Stimulated activated naive CD8-positive, alpha-beta T cell treated with anti-CD3 and anti-CD28 coated beads, Interleukin-15, Interleukin-2, amounts not matched to agents 100 ng/mL and 50 ng/mL, for 24 hours (primary cell): ENCODE data around the gene DYRK1B.
A peak's percentile ranks its signal among the peaks of the same experiment; 100 is the strongest.
"Not testable (repeated sequence)": the region's sequence is repeated elsewhere in the genome, so short reads cannot be mapped to it uniquely, and the experiment has no call there.

ENCODE experiments used
- H3K27ac Mint-ChIP-seq: one replicate; pipeline ENCODE4 v1.8.0; 2021; ENCODE audit warnings: mild to moderate bottlenecking, mixed read lengths
- H3K27me3 Mint-ChIP-seq: one replicate; pipeline ENCODE4 v1.8.0; 2021; ENCODE audit warnings: mixed read lengths
- H3K36me3 Mint-ChIP-seq: one replicate; pipeline ENCODE4 v1.8.0; 2021; ENCODE audit warnings: low read depth, mixed read lengths
- H3K4me1 Mint-ChIP-seq: one replicate; pipeline ENCODE4 v1.8.0; 2021; ENCODE audit warnings: low read depth, mixed read lengths
- H3K4me3 Mint-ChIP-seq: one replicate; pipeline ENCODE4 v1.8.0; 2021; ENCODE audit warnings: mild to moderate bottlenecking, mixed read lengths
- H3K9me3 Mint-ChIP-seq: one replicate; pipeline ENCODE4 v1.8.0; 2021; ENCODE audit warnings: mixed read lengths

The DYRK1B gene

DNA sequence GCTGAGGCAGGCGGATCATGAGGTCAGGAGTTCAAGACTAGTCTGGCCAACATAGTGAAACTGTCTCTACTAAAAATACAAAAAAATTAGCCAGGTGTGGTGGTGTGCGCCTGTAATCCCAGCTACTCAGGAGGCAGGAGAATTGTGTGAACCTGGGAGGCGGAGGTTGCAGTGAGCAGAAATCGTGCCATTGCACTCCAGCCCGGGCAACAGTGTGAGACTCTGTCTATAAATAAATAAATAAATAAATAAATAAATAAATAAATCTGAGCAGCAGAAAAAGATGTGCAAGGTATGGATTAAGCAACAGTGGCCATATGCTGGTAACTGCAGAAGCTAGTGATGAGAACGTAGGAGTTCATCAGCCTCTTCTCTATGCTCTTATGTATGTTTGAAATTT, 19.9 kb downstream of the DYRK1B start:
- not testable (repeated sequence) for H3K9me3 Mint-ChIP-seq, H3K27ac Mint-ChIP-seq, H3K27me3 Mint-ChIP-seq, H3K4me3 Mint-ChIP-seq
- Mint-ChIP-seq H3K4me1 (peaks cover 17% of the 10 kb centered on the region), H3K36me3 (peaks cover 14% of the 10 kb centered on the region)

DNA sequence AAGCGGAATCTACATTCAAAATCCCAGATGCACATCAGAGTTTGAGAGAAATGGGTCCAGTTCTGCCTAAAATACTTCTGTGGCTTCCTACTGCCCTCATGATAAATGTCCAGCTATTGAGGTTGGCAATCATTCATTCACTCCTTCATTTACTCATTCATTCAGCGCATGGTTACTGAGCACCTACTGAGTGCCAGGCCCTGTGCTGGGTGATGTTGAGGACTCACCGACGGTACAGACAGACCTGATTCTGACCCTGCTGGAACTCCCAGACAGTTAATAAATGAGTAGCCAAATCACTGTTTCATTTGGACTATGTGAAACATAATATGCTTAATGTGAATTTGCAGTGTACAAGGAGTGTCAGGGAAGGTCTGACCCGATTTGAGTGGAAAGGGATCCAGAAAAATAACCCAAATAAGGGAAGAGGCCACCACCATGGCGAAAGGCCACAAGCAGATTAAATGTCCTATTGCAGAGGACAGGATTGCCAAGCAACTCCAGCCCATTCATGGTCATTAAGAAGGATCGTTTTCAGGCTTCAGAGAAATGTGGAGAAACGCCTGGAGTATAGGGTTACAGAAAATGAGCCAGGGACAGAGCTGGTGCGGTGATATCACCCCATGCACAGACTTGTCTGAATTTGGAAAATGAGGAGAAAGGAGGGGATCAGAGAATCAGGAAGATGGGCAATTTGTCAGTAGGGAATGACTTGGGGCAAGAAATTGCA, 20.5 kb downstream of the DYRK1B start:
- H3K27ac Mint-ChIP-seq = no peak overlapping the region
- peaks cover 10% of the 10 kb centered on the region for H3K4me1 Mint-ChIP-seq
- no peaks in the 10 kb centered on the region for H3K9me3 Mint-ChIP-seq
- H3K36me3 Mint-ChIP-seq = peaks cover 14% of the 10 kb centered on the region
- H3K27me3 Mint-ChIP-seq = no peaks in the 10 kb centered on the region
- no peak overlapping the region for H3K4me3 Mint-ChIP-seq

GRCh38 chr19:39811064-39811463, 22.9 kb downstream of the DYRK1B start:
- Mint-ChIP-seq H3K9me3 (no peaks in the 10 kb centered on the region), H3K4me1 (no peaks in the 10 kb centered on the region), H3K36me3 (peaks cover 4% of the 10 kb centered on the region), H3K27ac (no peak overlapping the region), H3K4me3 (no peak overlapping the region), H3K27me3 (no peaks in the 10 kb centered on the region)

- Mint-ChIP-seq H3K27me3 (no peaks in the 10 kb centered on the region), H3K27ac (no peak overlapping the region), H3K4me3 (no peak overlapping the region), H3K36me3 (no peaks in the 10 kb centered on the region), H3K9me3 (no peaks in the 10 kb centered on the region), H3K4me1 (no peaks in the 10 kb centered on the region)
Measured at GRCh38 chr19:39810424-39810823, 23.5 kb downstream of the DYRK1B start.

GRCh38 chr19:39809368-39809767, 24.6 kb downstream of the DYRK1B start:
- Mint-ChIP-seq H3K4me1 (no peaks in the 10 kb centered on the region), H3K36me3 (no peaks in the 10 kb centered on the region), H3K9me3 (no peaks in the 10 kb centered on the region), H3K27me3 (peaks cover under 1% of the 10 kb centered on the region), H3K4me3 (no peak overlapping the region), H3K27ac (no peak overlapping the region)

- not testable (repeated sequence) for H3K27ac Mint-ChIP-seq, H3K9me3 Mint-ChIP-seq, H3K36me3 Mint-ChIP-seq, H3K4me3 Mint-ChIP-seq, H3K4me1 Mint-ChIP-seq, H3K27me3 Mint-ChIP-seq
Measured at GRCh38 chr19:39808688-39809087, 25.3 kb downstream of the DYRK1B start.

DNA sequence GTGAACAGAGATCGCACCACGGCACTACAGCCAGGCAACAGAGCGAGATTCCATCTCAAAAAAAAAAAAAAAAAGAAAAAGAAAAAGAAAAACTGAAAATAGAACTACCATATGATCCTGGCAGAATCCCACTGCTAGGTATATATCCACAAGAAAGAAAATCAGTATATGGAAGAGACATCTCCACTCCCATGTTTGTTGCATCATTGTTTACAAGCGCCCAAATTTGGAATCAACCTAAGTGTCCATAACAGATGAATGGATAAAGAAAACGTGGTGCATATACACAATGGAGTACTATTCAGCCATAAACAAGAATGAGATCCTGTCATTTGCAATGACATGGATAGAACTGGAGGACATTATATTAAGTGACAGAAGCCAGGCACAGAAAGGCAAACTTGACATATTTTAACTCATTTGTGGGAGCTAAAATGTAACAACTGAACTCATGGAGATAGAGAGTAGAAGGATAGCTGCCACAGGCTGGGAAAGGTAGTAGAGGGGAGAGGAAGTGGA, 26.1 kb downstream of the DYRK1B start:
- H3K9me3 Mint-ChIP-seq = no peaks in the 10 kb centered on the region
- H3K27ac Mint-ChIP-seq = no peak overlapping the region
- H3K4me3 Mint-ChIP-seq = no peak overlapping the region

GRCh38 chr19:39805104-39805503, 28.9 kb downstream of the DYRK1B start:
- H3K36me3 Mint-ChIP-seq = no peaks in the 10 kb centered on the region
- H3K9me3 Mint-ChIP-seq = no peaks in the 10 kb centered on the region
- no peak overlapping the region for H3K27ac Mint-ChIP-seq
- H3K27me3 Mint-ChIP-seq = peaks cover 5% of the 10 kb centered on the region
- H3K4me3 Mint-ChIP-seq = no peak overlapping the region
- H3K4me1 Mint-ChIP-seq = no peaks in the 10 kb centered on the region

More for the DNA sequence above, 26.1 kb downstream of the DYRK1B start:
- peaks cover 5% of the 10 kb centered on the region for H3K27me3 Mint-ChIP-seq
- no peaks in the 10 kb centered on the region for H3K4me1 Mint-ChIP-seq
- no peaks in the 10 kb centered on the region for H3K36me3 Mint-ChIP-seq

DNA sequence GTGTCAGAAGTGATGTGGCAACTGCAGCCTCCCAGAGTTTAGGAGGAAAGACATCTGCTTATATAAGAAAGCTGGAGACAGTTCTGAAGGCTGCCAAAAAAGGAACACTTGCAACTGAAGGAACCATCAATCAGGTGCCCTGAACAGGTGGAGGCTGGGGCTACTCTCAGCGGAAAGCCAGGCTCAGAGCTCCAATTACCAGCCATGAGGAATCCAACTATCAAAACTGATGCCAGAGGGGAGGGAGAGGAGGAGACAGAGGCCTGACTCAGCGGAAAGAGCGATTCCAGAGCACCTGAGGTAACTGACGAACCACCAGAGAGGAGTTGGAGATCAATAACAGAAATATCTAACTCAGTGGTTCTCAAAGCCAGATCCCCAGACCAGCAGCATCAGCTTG, 31.0 kb downstream of the DYRK1B start:
- Mint-ChIP-seq H3K27ac (no peak overlapping the region), H3K4me1 (no peaks in the 10 kb centered on the region), H3K36me3 (no peaks in the 10 kb centered on the region), H3K4me3 (no peak overlapping the region), H3K27me3 (peaks cover 6% of the 10 kb centered on the region), H3K9me3 (no peaks in the 10 kb centered on the region)

DNA sequence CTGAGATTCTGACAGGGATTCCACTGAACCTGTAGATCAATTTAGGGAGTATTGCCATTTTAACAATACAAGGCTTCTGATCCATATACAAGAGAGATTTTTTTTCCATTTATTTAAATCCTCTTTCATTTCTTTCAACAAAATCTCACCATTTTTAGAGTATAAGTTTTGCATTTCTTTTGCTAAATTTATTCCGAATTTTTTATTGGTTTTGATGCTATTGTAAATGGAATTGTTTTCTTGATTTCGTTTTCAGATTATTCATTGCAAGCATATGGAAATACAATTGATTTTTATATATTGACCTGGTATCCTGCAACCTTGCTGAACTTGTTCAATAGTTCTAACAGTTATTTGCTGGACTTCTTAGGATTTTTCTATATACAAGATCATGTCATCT, 36.9 kb downstream of the DYRK1B start:
- Mint-ChIP-seq H3K4me1 (peaks cover 7% of the 10 kb centered on the region), H3K27me3 (peaks cover 12% of the 10 kb centered on the region), H3K9me3 (no peaks in the 10 kb centered on the region), H3K4me3 (no peak overlapping the region), H3K27ac (no peak overlapping the region), H3K36me3 (no peaks in the 10 kb centered on the region)

DNA sequence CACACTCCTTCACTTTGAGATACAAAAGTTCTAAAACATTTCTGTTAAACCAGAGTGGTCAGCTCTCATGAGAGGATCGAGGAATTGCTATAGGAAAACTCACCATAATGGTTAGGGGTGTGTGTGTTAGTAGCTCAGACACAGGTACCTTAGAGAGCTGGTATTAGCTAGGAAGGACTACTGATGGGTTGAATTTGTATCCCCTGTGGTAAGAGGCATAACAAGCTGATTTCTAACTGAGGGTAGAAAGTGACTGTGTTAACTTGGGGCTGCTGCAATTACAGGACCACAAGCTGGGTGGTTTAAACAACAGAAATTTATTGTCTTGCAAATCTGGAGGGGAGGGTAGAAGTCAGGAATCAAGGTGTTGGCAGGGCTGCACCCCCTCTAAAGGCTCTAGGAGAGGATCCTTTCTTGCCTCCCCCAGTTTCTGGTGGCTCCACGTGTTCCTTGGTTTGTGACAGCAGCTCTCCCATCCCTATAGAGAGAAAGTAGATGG, 37.9 kb downstream of the DYRK1B start:
- peaks cover 7% of the 10 kb centered on the region for H3K4me1 Mint-ChIP-seq
- no peak overlapping the region for H3K4me3 Mint-ChIP-seq
- H3K36me3 Mint-ChIP-seq = no peaks in the 10 kb centered on the region
- H3K27me3 Mint-ChIP-seq = peaks cover 12% of the 10 kb centered on the region
- no peaks in the 10 kb centered on the region for H3K9me3 Mint-ChIP-seq
- H3K27ac Mint-ChIP-seq = no peak overlapping the region

DNA sequence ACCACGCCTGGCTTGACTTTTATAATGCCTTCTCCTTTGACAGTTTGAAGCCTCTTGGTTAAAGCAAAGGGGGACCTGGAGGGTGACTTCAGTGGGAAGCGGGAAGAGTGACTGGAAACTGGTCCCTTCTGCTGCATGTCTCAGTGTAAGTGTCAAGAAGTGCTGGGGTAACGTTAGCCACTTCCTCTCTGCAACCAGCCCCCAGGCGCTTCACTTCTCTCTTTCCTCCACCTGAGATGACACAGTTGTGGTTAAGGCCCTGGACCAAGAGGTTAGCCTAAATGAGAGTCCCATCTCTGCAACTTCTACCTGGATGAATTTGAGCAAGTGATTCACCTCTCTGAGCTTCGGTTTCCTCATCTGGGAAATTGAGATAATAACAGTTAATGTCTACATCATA, 39.0 kb downstream of the DYRK1B start:
- no peak overlapping the region for H3K4me3 Mint-ChIP-seq
- H3K27ac Mint-ChIP-seq = no peak overlapping the region
- H3K27me3 Mint-ChIP-seq = peaks cover 12% of the 10 kb centered on the region
- H3K36me3 Mint-ChIP-seq = no peaks in the 10 kb centered on the region
- no peaks in the 10 kb centered on the region for H3K9me3 Mint-ChIP-seq
- H3K4me1 Mint-ChIP-seq = peaks cover 7% of the 10 kb centered on the region

GRCh38 chr19:39792999-39793546, 40.9 kb downstream of the DYRK1B start:
- Mint-ChIP-seq H3K4me1 (peaks cover 7% of the 10 kb centered on the region), H3K36me3 (no peaks in the 10 kb centered on the region), H3K4me3 (peak overlapping the region; percentile 77), H3K27ac (no peak overlapping the region), H3K9me3 (peaks cover 7% of the 10 kb centered on the region), H3K27me3 (peaks cover 17% of the 10 kb centered on the region)

DNA sequence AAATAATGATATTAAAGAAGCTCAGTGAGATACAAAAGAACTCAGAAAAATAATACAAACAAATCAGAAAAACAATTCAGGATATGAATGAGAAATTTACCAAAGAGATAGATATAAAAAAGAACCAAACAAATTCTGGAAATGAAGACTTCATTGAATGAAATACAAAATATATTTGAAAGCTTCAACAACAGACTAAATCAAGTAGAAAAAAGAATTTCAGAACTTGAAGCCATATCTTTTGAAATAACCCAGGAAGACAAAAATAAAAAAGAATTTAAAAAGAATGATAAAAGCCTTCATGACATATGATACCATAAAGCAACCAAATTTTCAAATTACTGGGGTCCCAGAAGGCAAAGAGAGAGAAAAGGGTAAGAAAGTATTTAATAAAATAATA, 45.7 kb downstream of the DYRK1B start:
- peaks cover 34% of the 10 kb centered on the region for H3K27me3 Mint-ChIP-seq
- peaks cover 9% of the 10 kb centered on the region for H3K9me3 Mint-ChIP-seq
- H3K36me3 Mint-ChIP-seq = no peaks in the 10 kb centered on the region
- H3K27ac Mint-ChIP-seq = no peak overlapping the region
- peaks cover 4% of the 10 kb centered on the region for H3K4me1 Mint-ChIP-seq
- no peak overlapping the region for H3K4me3 Mint-ChIP-seq

- Mint-ChIP-seq H3K4me1 (peaks cover 3% of the 10 kb centered on the region), H3K4me3 (no peak overlapping the region), H3K36me3 (no peaks in the 10 kb centered on the region), H3K27me3 (peaks cover 44% of the 10 kb centered on the region), H3K9me3 (no peaks in the 10 kb centered on the region), H3K27ac (no peak overlapping the region)
Measured at GRCh38 chr19:39780894-39781293, 53.1 kb downstream of the DYRK1B start.

- peaks cover 28% of the 10 kb centered on the region for H3K27me3 Mint-ChIP-seq
- no peak within 1 kb of the TSS for H3K27ac Mint-ChIP-seq
- H3K36me3 Mint-ChIP-seq = no peaks in the 10 kb centered on the region
- H3K4me3 Mint-ChIP-seq = no peak within 1 kb of the TSS
- H3K4me1 Mint-ChIP-seq = peaks cover 3% of the 10 kb centered on the region
- H3K9me3 Mint-ChIP-seq = no peaks in the 10 kb centered on the region
Measured at GRCh38 chr19:39778763-39779162, 55.2 kb downstream of the DYRK1B start, which contains the start of gene LEUTX. Gene LEUTX, plus strand, starts transcription at chr19:39778854. Its CDS starts 67 bp downstream, at chr19:39778921.
